ENCODE data around the gene NUDT12.

- TF ChIP-seq CTCF (conservative IDR thresholded peaks at IDR 0.05; ENCODE audit: low read length): no peak
- no peak for TF ChIP-seq EZH2phosphoT487 (IDR thresholded peaks at IDR 0.05; ENCODE audit: borderline replicate concordance, low read depth, low read length)
Measured at GRCh38 chr5:103532086-103532734, 30.4 kb downstream of the NUDT12 start.
